Measurements from ENCODE around the gene ZPR1. TPM values are rescaled to one million over a fixed set of nuclear protein-coding genes. Genes with fewer than 3 reads are reported as not detected.

The ZPR1 gene
- total RNA-seq, 2 donors from 2014 or later = 31.1 to 40.7 TPM

DNA sequence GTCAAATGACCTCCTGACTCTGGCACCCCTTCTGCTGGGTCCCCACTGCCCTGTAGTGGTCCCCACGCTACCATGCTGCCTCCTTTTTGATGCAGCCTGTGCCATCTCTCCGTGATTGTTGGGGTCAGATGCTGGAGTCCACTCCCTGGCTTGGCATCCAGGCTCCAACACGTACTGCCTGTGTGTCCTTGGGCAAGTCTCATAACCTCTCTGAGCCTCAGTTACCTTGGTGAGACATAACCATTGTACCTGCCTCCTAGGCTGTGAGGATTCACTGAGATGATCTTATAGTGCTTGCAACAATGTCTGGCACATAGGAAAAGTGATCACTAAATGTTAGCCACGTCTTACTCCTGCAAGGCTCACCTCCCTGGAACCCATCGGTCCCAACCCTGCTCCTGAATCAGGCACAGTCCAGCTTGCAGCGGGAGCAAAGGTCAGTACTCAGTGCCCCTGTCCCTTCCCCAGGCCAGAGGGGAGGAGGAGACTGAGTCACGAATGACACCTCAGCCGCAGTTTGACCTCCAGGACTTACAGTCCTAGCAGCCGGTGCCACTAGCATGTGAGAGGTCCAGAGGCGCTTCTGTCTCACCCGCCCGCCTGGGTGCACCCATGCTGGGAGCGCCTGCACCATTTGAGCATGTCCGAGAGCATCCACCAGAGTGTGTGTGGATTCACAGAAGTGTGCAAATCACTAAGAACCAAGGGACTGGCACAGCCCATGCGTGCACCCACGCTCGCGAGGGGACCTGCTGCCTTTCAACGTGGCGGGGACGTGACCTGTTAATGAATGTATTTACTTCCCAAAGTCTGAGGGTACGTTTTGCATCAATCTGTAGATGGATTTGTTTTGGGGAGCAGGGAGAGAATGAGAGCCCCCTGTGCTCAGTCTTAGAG, 38.3 kb upstream of the ZPR1 start:
- peak overlapping the region in 1 of 2 donors; percentile 12 for H3K9ac ChIP-seq (ENCODE audit: low read depth in 2 of 2, low read length in 2 of 2)

DNA sequence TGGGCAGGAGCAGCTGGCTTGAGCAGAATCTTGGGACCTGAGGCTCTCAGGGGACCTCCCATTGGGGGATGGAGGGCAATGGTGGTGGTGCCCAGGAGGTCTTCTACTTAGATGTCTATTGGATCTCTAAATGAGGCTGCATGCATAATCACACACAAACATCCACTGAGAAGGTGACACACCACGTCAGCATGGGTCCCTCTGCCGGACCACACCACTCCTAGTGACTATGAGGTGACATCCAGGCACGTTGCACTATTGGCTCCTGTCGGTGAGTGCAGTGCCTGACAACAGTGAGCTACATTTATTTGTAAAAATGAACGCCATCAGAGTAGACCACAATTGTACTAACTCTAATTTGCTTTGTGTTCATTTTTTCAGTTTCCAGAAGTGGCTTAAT, 37.6 kb upstream of the ZPR1 start:
- no peaks in the 10 kb centered on the region for H3K9me3 ChIP-seq
- H3K9ac ChIP-seq (ENCODE audit: low read depth in 2 of 2, low read length in 2 of 2) = no peak overlapping the region
- intact Hi-C loops (cut with DNase I) = no loop called here
- TF ChIP-seq, protein P1, sequence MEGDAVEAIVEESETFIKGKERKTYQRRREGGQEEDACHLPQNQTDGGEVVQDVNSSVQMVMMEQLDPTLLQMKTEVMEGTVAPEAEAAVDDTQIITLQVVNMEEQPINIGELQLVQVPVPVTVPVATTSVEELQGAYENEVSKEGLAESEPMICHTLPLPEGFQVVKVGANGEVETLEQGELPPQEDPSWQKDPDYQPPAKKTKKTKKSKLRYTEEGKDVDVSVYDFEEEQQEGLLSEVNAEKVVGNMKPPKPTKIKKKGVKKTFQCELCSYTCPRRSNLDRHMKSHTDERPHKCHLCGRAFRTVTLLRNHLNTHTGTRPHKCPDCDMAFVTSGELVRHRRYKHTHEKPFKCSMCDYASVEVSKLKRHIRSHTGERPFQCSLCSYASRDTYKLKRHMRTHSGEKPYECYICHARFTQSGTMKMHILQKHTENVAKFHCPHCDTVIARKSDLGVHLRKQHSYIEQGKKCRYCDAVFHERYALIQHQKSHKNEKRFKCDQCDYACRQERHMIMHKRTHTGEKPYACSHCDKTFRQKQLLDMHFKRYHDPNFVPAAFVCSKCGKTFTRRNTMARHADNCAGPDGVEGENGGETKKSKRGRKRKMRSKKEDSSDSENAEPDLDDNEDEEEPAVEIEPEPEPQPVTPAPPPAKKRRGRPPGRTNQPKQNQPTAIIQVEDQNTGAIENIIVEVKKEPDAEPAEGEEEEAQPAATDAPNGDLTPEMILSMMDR (IDR thresholded peaks at IDR 0.05) = no peak
- no peaks in the 10 kb centered on the region for H3K4me1 ChIP-seq
- no peak for DNase-seq
- H3K4me3 ChIP-seq = no peak overlapping the region
- H3K27ac ChIP-seq = no peak overlapping the region
- H3K27me3 ChIP-seq = no peaks in the 10 kb centered on the region
- no peaks in the 10 kb centered on the region for H3K36me3 ChIP-seq

More for the DNA sequence above, 38.3 kb upstream of the ZPR1 start:
- Histone ChIP-seq H3K27me3 (no peaks in the 10 kb centered on the region), H3K27ac (no peak overlapping the region), H3K36me3 (no peaks in the 10 kb centered on the region), H3K4me3 (no peak overlapping the region), H3K9me3 (no peaks in the 10 kb centered on the region), H3K4me1 (no peaks in the 10 kb centered on the region)
- DNase-seq = no peak
- intact Hi-C loops (cut with DNase I) = no loop called here
- TF ChIP-seq, protein P1 (IDR thresholded peaks at IDR 0.05) = no peak

DNA sequence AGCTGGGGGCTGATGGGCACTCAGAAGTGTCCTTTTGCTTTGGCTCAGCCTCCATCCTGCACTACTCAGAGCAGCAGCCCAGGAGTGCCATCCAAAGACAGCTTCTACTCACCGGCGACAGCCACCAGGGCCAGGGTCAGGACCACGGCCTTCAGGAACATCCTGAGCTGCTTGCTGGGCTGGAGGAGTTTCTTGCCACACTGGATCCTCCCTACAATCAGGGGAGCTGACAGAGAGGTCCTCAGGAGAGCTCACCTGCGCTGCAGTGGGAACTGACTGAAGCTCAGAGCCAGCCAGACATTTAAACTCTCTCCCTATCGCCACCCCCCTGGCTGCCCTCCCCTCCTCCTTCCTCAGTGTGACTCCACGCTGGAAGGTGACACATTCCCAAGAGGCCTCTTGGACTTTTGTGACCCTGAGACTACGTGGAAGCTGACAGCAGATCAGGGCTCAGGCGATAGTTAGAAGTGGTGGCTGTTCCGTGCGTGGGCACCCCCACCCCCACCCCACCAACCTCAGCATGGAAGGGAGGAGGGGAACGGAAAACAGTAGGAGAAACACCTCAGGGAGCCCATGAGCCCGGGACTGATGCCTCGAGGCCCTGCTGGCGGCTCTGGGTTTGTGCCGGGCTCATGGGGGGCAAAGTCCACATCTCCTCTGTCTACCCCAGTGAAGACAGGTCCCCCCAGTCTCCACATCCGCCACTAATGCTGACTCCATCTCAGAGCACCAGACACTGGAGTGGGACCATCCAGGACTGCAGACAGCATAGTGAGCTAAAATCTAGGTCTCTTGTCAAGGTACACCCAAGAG, 35.4 kb upstream of the ZPR1 start, which contains the start of gene APOA4:
Gene APOA4, minus strand, starts transcription at position 274 of the 813 bp plus-strand sequence. Its CDS starts 113 bp downstream, at position 161.
- Histone ChIP-seq H3K36me3 (no peaks in the 10 kb centered on the region), H3K9ac (ENCODE audit: low read depth in 2 of 2, low read length in 2 of 2) (no peak within 1 kb of the TSS), H3K9me3 (no peaks in the 10 kb centered on the region), H3K4me1 (no peaks in the 10 kb centered on the region), H3K27ac (no peak within 1 kb of the TSS), H3K4me3 (no peak within 1 kb of the TSS), H3K27me3 (no peaks in the 10 kb centered on the region)
- TF ChIP-seq, protein P1 (IDR thresholded peaks at IDR 0.05) = no peak
- intact Hi-C loops (cut with DNase I) = no loop called here
- no peak for DNase-seq

DNA sequence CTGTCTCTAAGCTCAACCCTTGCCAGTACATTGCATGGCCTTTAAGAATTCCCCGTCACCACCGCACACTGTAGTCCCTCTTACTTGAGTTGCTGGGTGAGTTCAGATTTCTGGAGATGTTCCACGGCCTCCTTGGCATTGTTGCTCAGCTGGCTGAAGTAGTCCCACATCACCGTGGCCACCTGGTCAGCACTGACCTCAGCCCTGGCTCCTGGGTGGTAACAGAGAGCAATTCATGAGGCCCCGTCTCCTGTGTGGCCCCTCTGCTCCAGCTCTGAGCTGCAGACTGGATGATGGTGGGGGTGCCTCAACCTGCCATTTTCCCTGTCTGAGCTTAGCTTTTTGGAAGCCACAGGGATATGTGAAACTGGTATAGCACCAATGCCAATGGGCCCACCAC, 34.8 kb upstream of the ZPR1 start:
- Histone ChIP-seq H3K27me3 (no peaks in the 10 kb centered on the region), H3K4me1 (no peaks in the 10 kb centered on the region), H3K36me3 (no peaks in the 10 kb centered on the region), H3K9me3 (no peaks in the 10 kb centered on the region), H3K4me3 (no peak overlapping the region), H3K27ac (no peak overlapping the region), H3K9ac (ENCODE audit: low read depth in 2 of 2, low read length in 2 of 2) (no peak overlapping the region)
- no peak for DNase-seq
- TF ChIP-seq, protein P1 (IDR thresholded peaks at IDR 0.05) = no peak
- intact Hi-C loops (cut with DNase I) = no loop called here

DNA sequence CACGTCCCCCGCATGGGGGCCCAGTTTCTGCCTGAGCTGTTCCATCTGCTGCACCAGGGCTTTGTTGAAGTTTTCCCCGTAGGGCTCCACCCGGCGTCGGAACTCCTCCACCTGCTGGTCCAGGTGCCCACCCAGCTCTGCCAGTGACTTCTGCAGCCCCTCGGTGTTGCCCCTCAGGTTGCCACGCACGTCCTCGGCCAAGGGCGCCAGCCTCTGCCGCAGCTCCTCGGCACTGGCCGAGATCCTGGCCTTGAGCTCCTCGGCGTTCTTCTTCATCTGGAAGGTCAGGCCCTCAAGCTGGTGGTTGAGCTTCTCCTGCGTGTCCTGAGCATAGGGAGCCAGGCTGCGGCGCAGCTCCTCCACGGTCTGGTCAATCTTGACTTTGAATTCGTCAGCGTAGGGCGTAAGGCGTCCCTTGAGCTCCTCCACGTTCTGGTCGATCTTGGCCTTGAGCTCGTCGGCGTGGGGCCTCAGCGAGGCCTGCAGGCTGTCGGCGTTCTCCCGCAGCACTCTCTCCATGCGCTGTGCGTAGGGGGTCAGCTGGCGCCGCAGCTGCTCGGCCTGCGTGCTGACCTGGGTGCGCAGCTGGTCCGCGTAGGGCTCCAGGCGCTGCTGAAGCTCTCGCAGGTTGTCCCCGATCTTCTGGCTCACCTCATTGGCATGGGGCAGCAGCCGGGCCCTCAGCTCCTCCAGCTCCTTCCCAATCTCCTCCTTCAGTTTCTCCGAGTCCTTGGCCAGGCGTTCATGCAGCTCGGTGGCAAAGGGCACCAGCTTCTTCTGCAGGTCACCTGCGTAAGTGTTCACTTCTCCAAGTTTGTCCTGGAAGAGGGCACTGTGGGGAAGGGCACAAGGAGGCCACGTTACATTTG, 33.5 kb upstream of the ZPR1 start:
- no peaks in the 10 kb centered on the region for H3K27me3 ChIP-seq
- H3K4me1 ChIP-seq = no peaks in the 10 kb centered on the region
- no peaks in the 10 kb centered on the region for H3K36me3 ChIP-seq
- DNase-seq = no peak
- H3K9ac ChIP-seq (ENCODE audit: low read depth in 2 of 2, low read length in 2 of 2) = no peak overlapping the region
- intact Hi-C loops (cut with DNase I) = no loop called here
- no peak overlapping the region for H3K4me3 ChIP-seq
- no peak overlapping the region for H3K27ac ChIP-seq
- H3K9me3 ChIP-seq = no peaks in the 10 kb centered on the region
- TF ChIP-seq, protein P1 (IDR thresholded peaks at IDR 0.05) = no peak

All from colonic mucosa (tissue), 4 donors.